ENCODE results near the gene BNIP3. TPM values are rescaled to one million over a fixed set of nuclear protein-coding genes. Genes with fewer than 3 reads are reported as not detected.

The BNIP3 gene
- total RNA-seq, 1 donor, result 48.4 TPM

- TF ChIP-seq CTCF (IDR thresholded peaks at IDR 0.05; ENCODE audit: insufficient read depth, low read depth, low read length), result no peak
- H3K4me3 ChIP-seq (ENCODE audit: low read depth, low read length), result peak overlapping the region; percentile 69
- no peak for DNase-seq (ENCODE audit: low read depth)
Observed at GRCh38 chr10:131982796-131983195, 1.1 kb upstream of the BNIP3 start.

- no peak for TF ChIP-seq CTCF (IDR thresholded peaks at IDR 0.05; ENCODE audit: insufficient read depth, low read depth, low read length)
- H3K4me3 ChIP-seq (ENCODE audit: low read depth, low read length), result peak overlapping the region; percentile 69
- DNase-seq (ENCODE audit: low read depth), result no peak
Observed at GRCh38 chr10:131982185-131982756, 548 bp upstream of the BNIP3 start.

GRCh38 chr10:131980761-131981428 is 828 bp downstream of the BNIP3 start:
- peak; percentile 16 for TF ChIP-seq CTCF (IDR thresholded peaks at IDR 0.05; ENCODE audit: insufficient read depth, low read depth, low read length)
- peak; percentile 19 for DNase-seq (ENCODE audit: low read depth)
- peak overlapping the region; percentile 86 for H3K4me3 ChIP-seq (ENCODE audit: low read depth, low read length)

- TF ChIP-seq CTCF (IDR thresholded peaks at IDR 0.05; ENCODE audit: insufficient read depth, low read depth, low read length), result no peak
- H3K4me3 ChIP-seq (ENCODE audit: low read depth, low read length), result peak overlapping the region; percentile 86
- DNase-seq (ENCODE audit: low read depth), result no peak
Observed at GRCh38 chr10:131980321-131980720, 1.4 kb downstream of the BNIP3 start.

GRCh38 chr10:131979821-131980270 is 1.9 kb downstream of the BNIP3 start:
- no peak for TF ChIP-seq CTCF (IDR thresholded peaks at IDR 0.05; ENCODE audit: insufficient read depth, low read depth, low read length)
- H3K4me3 ChIP-seq (ENCODE audit: low read depth, low read length), result peak overlapping the region; percentile 86
- DNase-seq (ENCODE audit: low read depth), result peak; percentile 76

- DNase-seq (ENCODE audit: low read depth), result no peak
- H3K4me3 ChIP-seq (ENCODE audit: low read depth, low read length), result peak overlapping the region; percentile 86
- TF ChIP-seq CTCF (IDR thresholded peaks at IDR 0.05; ENCODE audit: insufficient read depth, low read depth, low read length), result no peak
Observed at GRCh38 chr10:131979336-131979735, 2.4 kb downstream of the BNIP3 start.
